ENCODE measurements around the gene NACC2. TPM values are rescaled to one million over a fixed set of nuclear protein-coding genes. Genes with fewer than 3 reads are reported as not detected.

Gene NACC2
- total RNA-seq, 1 donor from 2014 or later: 1.6 TPM

DNA sequence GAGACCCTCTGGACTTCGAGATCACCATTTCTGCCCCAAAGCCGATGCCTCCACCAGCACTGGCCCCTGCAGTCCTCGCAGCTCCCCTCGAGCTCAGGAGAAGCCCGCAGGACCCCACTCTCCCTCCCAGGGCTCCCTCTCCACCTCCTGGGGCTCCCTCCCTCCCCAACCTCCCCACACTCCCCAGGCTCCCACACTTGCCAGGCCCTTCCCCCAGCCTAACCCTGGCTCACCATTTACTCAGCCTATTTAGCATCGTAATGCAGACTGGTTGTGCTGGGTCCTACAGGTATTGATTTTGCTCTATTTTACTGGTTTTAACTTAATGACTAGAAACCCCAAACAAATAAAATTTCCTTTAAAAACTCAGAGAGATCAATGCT is 47.3 kb upstream of the NACC2 start:
- ATAC-seq (ENCODE audit: low read depth) (no peak), DNase-seq (no peak)
- Mint-ChIP-seq H3K27me3 (peaks cover 19% of the 10 kb centered on the region), H3K9me3 (no peaks in the 10 kb centered on the region), H3K4me3 (no peak overlapping the region), H3K4me1 (no peaks in the 10 kb centered on the region), H3K27ac (no peak overlapping the region), H3K36me3 (ENCODE audit: low read depth) (no peaks in the 10 kb centered on the region)
- CTCF ChIA-PET: interaction anchor here (1.3 kb wide), 1 partner anchor 126 kb away, joined by 3 read pairs; no protein-coding TSS in a partner anchor
- TF ChIP-seq, protein P1, sequence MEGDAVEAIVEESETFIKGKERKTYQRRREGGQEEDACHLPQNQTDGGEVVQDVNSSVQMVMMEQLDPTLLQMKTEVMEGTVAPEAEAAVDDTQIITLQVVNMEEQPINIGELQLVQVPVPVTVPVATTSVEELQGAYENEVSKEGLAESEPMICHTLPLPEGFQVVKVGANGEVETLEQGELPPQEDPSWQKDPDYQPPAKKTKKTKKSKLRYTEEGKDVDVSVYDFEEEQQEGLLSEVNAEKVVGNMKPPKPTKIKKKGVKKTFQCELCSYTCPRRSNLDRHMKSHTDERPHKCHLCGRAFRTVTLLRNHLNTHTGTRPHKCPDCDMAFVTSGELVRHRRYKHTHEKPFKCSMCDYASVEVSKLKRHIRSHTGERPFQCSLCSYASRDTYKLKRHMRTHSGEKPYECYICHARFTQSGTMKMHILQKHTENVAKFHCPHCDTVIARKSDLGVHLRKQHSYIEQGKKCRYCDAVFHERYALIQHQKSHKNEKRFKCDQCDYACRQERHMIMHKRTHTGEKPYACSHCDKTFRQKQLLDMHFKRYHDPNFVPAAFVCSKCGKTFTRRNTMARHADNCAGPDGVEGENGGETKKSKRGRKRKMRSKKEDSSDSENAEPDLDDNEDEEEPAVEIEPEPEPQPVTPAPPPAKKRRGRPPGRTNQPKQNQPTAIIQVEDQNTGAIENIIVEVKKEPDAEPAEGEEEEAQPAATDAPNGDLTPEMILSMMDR (IDR thresholded peaks at IDR 0.05): no peak
- intact Hi-C loops (cut with micrococcal nuclease): no loop called here
- POLR2A ChIA-PET: no interaction called here

DNA sequence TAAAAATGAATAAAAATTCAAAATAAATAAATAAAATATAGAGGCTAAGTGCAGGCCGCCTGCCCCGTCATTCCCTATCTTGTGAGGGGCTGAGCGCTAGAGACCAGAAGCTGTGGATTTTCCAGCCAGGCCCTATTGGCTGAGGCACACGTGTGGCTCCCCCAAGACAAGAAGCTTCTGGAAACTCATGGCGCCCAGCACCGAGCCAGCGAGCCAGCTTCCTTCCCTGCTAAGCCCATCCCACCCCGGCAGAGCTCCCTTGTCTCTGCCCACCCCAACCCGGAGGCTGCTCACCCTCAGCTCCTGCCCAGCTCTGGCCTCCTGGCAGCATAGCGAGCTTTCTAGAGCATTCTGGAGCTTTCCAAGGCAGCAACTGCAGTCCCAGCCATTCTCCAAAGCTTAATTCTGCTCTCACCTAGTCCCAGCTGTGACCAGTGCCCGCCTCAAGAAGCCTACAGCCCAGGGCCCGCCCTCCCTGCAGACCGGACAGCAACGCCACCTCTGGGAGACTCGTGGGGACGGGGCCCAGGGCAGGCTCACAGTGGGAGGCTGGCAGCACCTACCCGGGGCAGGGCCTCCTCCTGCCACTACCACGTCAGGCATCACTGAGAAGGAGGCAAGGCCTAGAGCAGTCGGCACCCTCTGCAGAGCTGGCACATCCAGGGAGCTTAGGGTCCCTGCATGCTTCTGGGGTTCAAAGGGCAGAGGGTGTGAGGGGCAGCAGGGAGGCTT is 46.8 kb upstream of the NACC2 start:
- H3K4me1 Mint-ChIP-seq: no peaks in the 10 kb centered on the region
- TF ChIP-seq, protein P1 (IDR thresholded peaks at IDR 0.05): no peak
- POLR2A ChIA-PET: no interaction called here
- H3K9me3 Mint-ChIP-seq: no peaks in the 10 kb centered on the region
- intact Hi-C loops (cut with micrococcal nuclease): no loop called here
- ATAC-seq (ENCODE audit: low read depth) (no peak), DNase-seq (no peak)
- CTCF ChIA-PET: interaction anchor here (1.3 to 1.4 kb wide), 2 partner anchors 101 to 127 kb away, joined by 3 read pairs; no protein-coding TSS in a partner anchor
- no peak overlapping the region for H3K27ac Mint-ChIP-seq
- H3K36me3 Mint-ChIP-seq (ENCODE audit: low read depth): no peaks in the 10 kb centered on the region
- H3K4me3 Mint-ChIP-seq: no peak overlapping the region
- H3K27me3 Mint-ChIP-seq: peaks cover 19% of the 10 kb centered on the region

DNA sequence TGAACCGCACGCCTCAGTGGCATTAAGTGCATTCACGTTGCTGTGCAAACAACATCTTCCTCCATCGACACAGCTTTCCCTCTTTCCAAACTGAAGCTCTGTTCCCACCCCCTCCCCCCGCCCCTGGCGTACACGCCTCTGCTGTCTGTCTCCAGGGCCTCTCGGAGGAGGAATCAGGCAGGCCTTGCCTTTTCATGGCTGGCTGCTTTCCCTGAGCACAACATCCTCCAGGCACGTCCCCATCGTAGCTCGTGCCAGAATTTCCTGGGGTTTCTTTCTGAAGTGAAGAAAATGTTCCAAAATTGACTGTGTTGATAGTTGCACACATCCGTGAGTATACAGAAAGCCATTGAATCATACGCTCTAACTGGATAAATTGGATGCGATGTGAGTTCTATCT is 45.9 kb upstream of the NACC2 start:
- ChIA-PET POLR2A (no interaction called here), CTCF (interaction anchor here (1.3 to 1.4 kb wide), 2 partner anchors 102 to 128 kb away, joined by 3 read pairs; no protein-coding TSS in a partner anchor)
- no peaks in the 10 kb centered on the region for H3K36me3 Mint-ChIP-seq (ENCODE audit: low read depth)
- H3K4me1 Mint-ChIP-seq: no peaks in the 10 kb centered on the region
- intact Hi-C loops (cut with micrococcal nuclease): no loop called here
- no peak overlapping the region for H3K4me3 Mint-ChIP-seq
- peaks cover 14% of the 10 kb centered on the region for H3K27me3 Mint-ChIP-seq
- H3K27ac Mint-ChIP-seq: no peak overlapping the region
- TF ChIP-seq, protein P1 (IDR thresholded peaks at IDR 0.05): no peak
- ATAC-seq (ENCODE audit: low read depth) (no peak), DNase-seq (no peak)
- no peaks in the 10 kb centered on the region for H3K9me3 Mint-ChIP-seq

DNA sequence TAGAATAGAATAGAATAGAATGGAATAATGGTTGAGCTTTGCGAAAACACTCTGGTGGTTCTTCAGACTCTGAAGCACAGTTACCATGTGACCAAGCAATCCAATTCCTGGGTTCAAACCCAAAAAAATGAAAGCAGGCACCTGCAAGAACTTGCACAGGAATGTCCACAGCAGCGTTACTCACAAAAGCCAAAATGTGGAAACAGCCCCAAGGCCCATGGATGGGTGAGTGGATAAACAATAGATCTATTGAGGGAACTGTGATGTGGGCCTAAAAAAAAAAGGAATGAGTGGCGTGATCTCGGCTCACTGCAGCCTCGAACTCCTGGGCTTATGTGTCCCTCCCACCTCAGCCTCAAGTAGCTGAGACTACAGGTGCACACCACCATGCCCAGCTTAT is 45.0 kb upstream of the NACC2 start:
- H3K36me3 Mint-ChIP-seq (ENCODE audit: low read depth): no peaks in the 10 kb centered on the region
- no peak for DNase-seq
- POLR2A ChIA-PET: no interaction called here
- ATAC-seq (ENCODE audit: low read depth): no peak
- H3K9me3 Mint-ChIP-seq: no peaks in the 10 kb centered on the region
- H3K27ac Mint-ChIP-seq: no peak overlapping the region
- no peaks in the 10 kb centered on the region for H3K4me1 Mint-ChIP-seq
- intact Hi-C loops (cut with micrococcal nuclease): no loop called here
- TF ChIP-seq, protein P1 (IDR thresholded peaks at IDR 0.05): no peak
- CTCF ChIA-PET: interaction anchor here (1.5 kb wide), 1 partner anchor 127 kb away, joined by 3 read pairs; no protein-coding TSS in a partner anchor
- peaks cover 13% of the 10 kb centered on the region for H3K27me3 Mint-ChIP-seq
- H3K4me3 Mint-ChIP-seq: no peak overlapping the region

DNA sequence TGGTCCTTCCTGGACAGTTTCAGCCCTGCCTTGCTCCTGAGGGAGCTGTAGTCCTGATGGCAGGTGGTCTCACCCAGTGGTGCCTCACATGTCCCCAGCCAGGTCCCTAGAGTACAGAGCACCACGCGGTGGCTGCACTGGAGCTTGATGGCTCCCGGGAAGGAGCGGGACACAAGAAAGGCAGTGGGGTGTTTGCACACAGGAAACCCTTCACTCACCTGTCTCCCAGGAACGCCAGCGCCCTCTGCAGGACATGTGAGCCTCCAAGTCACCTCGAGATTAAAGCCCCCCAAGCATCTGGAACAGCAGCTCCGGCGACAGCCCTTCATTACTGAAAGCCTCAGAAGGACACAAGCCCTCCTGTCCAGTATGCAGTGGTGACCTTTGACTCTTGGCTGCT is 43.5 kb upstream of the NACC2 start:
- H3K27me3 Mint-ChIP-seq: peaks cover 11% of the 10 kb centered on the region
- no peak overlapping the region for H3K4me3 Mint-ChIP-seq
- TF ChIP-seq, protein P1 (IDR thresholded peaks at IDR 0.05): no peak
- no peak for ATAC-seq (ENCODE audit: low read depth)
- no peaks in the 10 kb centered on the region for H3K9me3 Mint-ChIP-seq
- no peak for DNase-seq
- no peak overlapping the region for H3K27ac Mint-ChIP-seq
- POLR2A ChIA-PET: no interaction called here
- H3K4me1 Mint-ChIP-seq: peaks cover 7% of the 10 kb centered on the region
- intact Hi-C loops (cut with micrococcal nuclease): no loop called here
- H3K36me3 Mint-ChIP-seq (ENCODE audit: low read depth): no peaks in the 10 kb centered on the region
- CTCF ChIA-PET: interaction anchor here (1.5 kb wide), 1 partner anchor 129 kb away, joined by 3 read pairs; no protein-coding TSS in a partner anchor
